Type B pancreatic cell (in vitro differentiated cells): ENCODE results near the gene DSCAM. TPM values are rescaled to one million over a fixed set of nuclear protein-coding genes. Genes with fewer than 3 reads are reported as not detected.

Experiments
- DNase-seq: peaks from one replicate; pipeline ENCODE4 v3.0.0; 2021; ENCODE audit warnings: mixed read lengths; ENCODE audit not compliant: unreplicated experiment; ENCODE audit errors: extremely low spot score
- H3K27ac Mint-ChIP-seq: 2 replicates; pipeline ENCODE4 v1.8.0; 2021; ENCODE audit warnings: mild to moderate bottlenecking, mixed read lengths
- H3K27me3 Mint-ChIP-seq: 2 replicates; pipeline ENCODE4 v1.8.0; 2021; ENCODE audit warnings: mixed read lengths
- H3K36me3 Mint-ChIP-seq: 2 replicates; pipeline ENCODE4 v1.8.0; 2021; ENCODE audit warnings: mixed read lengths
- H3K4me1 Mint-ChIP-seq: one replicate; pipeline ENCODE4 v1.8.0; 2021; ENCODE audit warnings: mixed read lengths; ENCODE audit not compliant: unreplicated experiment
- H3K4me3 Mint-ChIP-seq: 2 replicates; pipeline ENCODE4 v1.8.0; 2021; ENCODE audit warnings: mild to moderate bottlenecking, mixed read lengths
- H3K9me3 Mint-ChIP-seq: 2 replicates; pipeline ENCODE4 v1.8.0; 2021; ENCODE audit warnings: mixed read lengths
- total RNA-seq: library from RNA; stranded (reverse); gene quantifications from 2 replicates; pipeline ENCODE4 v1.2.1, GENCODE V29; 2021; ENCODE audit warnings: low replicate concordance
- TF ChIP-seq, protein P1 (sequence below): fragments of 200-600 bp; sonication (generic); conservative IDR thresholded peaks from 2 replicates; pipeline ENCODE4 v1.5.0; 2021; ENCODE audit warnings: antibody characterized with exemption, mild to moderate bottlenecking

DSCAM gene
- total RNA-seq, 1 donor from 2014 or later = 1.4 TPM

DNA sequence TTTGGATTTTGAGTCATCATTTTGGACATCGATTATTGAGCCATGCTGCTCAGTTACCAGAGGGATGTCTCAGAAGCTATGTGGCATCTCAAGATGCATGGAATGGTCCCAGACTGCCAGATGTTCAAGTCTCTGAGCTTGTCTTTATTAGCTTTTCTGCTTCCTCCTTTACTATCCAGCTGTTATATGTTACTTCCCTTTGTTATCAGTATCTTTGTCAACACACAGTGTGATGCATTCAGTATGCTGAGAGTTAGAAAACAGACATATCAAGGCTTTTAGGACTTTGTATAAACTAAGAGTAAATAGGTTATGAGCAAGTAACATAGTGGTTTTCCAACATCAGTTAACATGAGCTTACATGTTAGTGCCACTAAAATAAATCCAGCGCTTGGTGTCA, 474.5 kb downstream of the DSCAM start:
- Mint-ChIP-seq H3K27me3 (peaks cover 10% of the 10 kb centered on the region), H3K4me1 (no peaks in the 10 kb centered on the region), H3K4me3 (no peak overlapping the region), H3K27ac (no peak overlapping the region), H3K36me3 (no peaks in the 10 kb centered on the region), H3K9me3 (no peaks in the 10 kb centered on the region)
- TF ChIP-seq, protein P1, sequence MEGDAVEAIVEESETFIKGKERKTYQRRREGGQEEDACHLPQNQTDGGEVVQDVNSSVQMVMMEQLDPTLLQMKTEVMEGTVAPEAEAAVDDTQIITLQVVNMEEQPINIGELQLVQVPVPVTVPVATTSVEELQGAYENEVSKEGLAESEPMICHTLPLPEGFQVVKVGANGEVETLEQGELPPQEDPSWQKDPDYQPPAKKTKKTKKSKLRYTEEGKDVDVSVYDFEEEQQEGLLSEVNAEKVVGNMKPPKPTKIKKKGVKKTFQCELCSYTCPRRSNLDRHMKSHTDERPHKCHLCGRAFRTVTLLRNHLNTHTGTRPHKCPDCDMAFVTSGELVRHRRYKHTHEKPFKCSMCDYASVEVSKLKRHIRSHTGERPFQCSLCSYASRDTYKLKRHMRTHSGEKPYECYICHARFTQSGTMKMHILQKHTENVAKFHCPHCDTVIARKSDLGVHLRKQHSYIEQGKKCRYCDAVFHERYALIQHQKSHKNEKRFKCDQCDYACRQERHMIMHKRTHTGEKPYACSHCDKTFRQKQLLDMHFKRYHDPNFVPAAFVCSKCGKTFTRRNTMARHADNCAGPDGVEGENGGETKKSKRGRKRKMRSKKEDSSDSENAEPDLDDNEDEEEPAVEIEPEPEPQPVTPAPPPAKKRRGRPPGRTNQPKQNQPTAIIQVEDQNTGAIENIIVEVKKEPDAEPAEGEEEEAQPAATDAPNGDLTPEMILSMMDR = no peak
- DNase-seq = no peak

DNA sequence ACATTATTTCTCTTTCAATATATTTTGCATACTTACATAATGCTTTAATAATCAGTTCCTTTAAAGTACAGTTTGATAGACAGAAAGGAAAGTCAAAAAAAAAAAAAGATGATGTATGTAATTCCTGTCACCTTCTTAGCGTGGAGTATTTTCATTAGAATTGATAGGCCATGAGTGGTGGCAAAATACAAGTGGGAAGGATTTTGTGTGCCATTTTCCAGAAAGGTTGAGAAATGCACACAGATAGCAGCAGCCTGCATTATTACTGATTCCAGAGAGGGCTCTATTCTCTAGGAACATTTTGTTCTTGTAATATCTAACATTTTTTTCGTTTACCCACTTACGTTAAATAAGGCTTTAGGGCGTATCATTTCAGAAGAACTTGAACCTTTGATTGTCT, 475.6 kb downstream of the DSCAM start:
- no peak overlapping the region for H3K27ac Mint-ChIP-seq

DNA sequence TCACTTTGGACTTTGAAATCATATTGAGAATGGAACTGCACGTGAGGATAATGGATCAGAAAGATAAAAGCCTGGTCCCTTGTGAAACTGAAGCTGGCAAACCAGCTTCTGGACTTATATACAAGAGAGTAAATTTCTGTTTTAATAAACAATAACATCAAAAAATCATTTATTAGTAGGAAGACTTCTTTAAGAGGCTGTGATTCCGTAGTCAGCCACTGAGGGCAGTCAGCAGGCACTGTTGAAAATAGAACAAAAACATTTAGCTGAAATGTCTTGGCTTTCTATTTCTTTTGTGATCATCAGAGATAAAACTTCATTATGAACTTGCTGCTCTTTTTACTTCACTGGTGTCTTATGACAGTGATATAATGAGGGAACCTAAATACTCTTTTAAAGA, 490.3 kb downstream of the DSCAM start:
- Mint-ChIP-seq H3K9me3 (no peaks in the 10 kb centered on the region), H3K36me3 (no peaks in the 10 kb centered on the region), H3K4me1 (no peaks in the 10 kb centered on the region), H3K27ac (no peak overlapping the region), H3K27me3 (no peaks in the 10 kb centered on the region), H3K4me3 (no peak overlapping the region)
- DNase-seq = no peak
- TF ChIP-seq, protein P1 = peak; percentile 50

More for the DNA sequence above, 475.6 kb downstream of the DSCAM start:
- Mint-ChIP-seq H3K36me3 (no peaks in the 10 kb centered on the region), H3K9me3 (no peaks in the 10 kb centered on the region), H3K4me3 (no peak overlapping the region), H3K27me3 (peaks cover 10% of the 10 kb centered on the region), H3K4me1 (no peaks in the 10 kb centered on the region)
- DNase-seq = no peak
- TF ChIP-seq, protein P1 = no peak

DNA sequence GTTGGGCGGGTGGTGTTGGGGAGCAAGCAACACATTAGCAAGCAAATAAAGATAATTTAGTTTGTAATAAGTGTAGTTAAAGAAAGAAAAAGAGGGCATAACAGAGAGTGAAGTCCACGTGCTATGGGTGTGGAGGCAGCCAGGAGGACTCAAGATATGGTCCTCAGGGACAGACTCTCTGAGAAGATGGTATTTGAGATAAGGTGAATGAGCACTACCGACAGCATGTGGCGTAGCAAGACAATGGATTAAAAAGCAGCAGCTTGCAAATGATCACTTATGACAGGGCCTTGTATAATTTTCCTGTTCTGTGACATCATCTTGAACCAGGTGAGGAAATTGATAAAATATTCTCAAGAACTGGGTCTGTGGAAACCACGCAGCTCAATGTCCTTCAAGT, 491.9 kb downstream of the DSCAM start:
- no peaks in the 10 kb centered on the region for H3K36me3 Mint-ChIP-seq
- TF ChIP-seq, protein P1 = no peak
- H3K9me3 Mint-ChIP-seq = no peaks in the 10 kb centered on the region
- no peaks in the 10 kb centered on the region for H3K4me1 Mint-ChIP-seq
- no peak overlapping the region for H3K27ac Mint-ChIP-seq
- no peak for DNase-seq
- H3K27me3 Mint-ChIP-seq = peaks cover 7% of the 10 kb centered on the region
- no peak overlapping the region for H3K4me3 Mint-ChIP-seq

DNA sequence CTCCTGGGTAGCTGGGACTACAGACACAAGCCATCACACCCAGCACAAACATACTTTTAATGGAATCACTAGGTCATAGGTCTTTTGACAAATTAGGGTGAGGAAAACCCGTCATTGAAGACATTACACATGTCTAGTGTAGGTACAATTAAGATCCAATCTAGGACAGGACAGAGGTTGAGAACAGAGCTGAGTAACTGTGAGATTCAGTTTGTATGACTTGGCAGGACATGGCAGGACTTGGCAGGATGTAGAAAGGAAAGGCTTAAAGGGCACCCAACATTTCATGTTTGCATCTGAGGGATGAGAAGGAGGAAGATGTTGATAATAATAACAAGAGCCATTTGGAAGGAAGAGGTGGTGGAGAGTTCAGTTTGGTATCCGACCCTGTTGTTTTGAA, 496.0 kb downstream of the DSCAM start:
- H3K9me3 Mint-ChIP-seq = no peaks in the 10 kb centered on the region
- no peak for DNase-seq
- no peak overlapping the region for H3K27ac Mint-ChIP-seq
- H3K36me3 Mint-ChIP-seq = no peaks in the 10 kb centered on the region
- no peaks in the 10 kb centered on the region for H3K4me1 Mint-ChIP-seq
- H3K27me3 Mint-ChIP-seq = peaks cover 8% of the 10 kb centered on the region
- TF ChIP-seq, protein P1 = no peak
- H3K4me3 Mint-ChIP-seq = no peak overlapping the region

DNA sequence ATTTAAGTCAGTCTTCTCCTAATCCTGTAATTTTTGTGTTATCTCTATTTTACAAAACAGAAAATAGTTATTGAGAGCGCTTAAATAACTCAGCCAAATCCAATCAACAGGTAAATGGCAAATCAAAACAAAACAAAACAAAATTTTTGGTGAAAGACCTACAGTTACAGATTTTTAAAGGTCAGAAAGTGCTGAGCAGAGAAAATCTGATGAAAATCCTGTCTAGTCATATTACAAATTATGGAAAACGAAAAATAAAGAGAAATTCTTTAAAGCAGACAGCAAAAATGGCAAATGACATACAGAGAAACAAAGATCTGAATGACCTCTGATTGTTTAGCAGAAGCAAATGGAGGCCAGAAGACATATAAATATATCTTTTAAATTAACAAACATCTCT, 497.4 kb downstream of the DSCAM start:
- H3K27me3 Mint-ChIP-seq = peaks cover 20% of the 10 kb centered on the region
- TF ChIP-seq, protein P1 = no peak
- no peaks in the 10 kb centered on the region for H3K9me3 Mint-ChIP-seq
- H3K4me1 Mint-ChIP-seq = no peaks in the 10 kb centered on the region
- H3K36me3 Mint-ChIP-seq = no peaks in the 10 kb centered on the region
- no peak overlapping the region for H3K27ac Mint-ChIP-seq
- no peak overlapping the region for H3K4me3 Mint-ChIP-seq
- DNase-seq = no peak
